ENCODE measurements around the gene PPP1CC. TPM values are rescaled to one million over a fixed set of nuclear protein-coding genes. Genes with fewer than 3 reads are reported as not detected.

PPP1CC gene
- total RNA-seq, 4 donors from 2014 or later: 87.3 to 127 (median 104) TPM

DNA sequence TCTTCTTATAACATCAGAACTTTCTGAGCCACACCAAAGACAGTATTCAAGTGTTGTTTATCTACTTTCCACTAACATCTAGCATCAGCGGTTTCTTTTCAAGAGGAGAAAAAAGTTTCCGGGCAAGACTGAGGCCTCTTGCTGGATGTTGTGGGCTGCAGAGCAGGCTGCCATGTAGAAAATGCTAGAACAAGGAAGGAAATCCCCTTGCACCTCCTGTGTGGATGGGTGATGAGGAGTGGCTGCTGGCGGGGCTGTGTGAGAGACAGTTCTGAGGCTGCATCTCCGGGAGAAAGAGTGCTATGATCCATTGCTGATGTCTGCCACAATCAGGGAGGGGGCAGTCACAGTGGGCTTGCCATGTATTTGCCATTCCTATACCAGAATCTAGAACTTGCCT is 37.8 kb upstream of the PPP1CC start:
- DNase-seq (ENCODE audit: low spot score) (no peak), ATAC-seq (ENCODE audit: low FRiP score) (no peak)
- TF ChIP-seq, protein P1, sequence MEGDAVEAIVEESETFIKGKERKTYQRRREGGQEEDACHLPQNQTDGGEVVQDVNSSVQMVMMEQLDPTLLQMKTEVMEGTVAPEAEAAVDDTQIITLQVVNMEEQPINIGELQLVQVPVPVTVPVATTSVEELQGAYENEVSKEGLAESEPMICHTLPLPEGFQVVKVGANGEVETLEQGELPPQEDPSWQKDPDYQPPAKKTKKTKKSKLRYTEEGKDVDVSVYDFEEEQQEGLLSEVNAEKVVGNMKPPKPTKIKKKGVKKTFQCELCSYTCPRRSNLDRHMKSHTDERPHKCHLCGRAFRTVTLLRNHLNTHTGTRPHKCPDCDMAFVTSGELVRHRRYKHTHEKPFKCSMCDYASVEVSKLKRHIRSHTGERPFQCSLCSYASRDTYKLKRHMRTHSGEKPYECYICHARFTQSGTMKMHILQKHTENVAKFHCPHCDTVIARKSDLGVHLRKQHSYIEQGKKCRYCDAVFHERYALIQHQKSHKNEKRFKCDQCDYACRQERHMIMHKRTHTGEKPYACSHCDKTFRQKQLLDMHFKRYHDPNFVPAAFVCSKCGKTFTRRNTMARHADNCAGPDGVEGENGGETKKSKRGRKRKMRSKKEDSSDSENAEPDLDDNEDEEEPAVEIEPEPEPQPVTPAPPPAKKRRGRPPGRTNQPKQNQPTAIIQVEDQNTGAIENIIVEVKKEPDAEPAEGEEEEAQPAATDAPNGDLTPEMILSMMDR (IDR thresholded peaks at IDR 0.05): no peak

DNA sequence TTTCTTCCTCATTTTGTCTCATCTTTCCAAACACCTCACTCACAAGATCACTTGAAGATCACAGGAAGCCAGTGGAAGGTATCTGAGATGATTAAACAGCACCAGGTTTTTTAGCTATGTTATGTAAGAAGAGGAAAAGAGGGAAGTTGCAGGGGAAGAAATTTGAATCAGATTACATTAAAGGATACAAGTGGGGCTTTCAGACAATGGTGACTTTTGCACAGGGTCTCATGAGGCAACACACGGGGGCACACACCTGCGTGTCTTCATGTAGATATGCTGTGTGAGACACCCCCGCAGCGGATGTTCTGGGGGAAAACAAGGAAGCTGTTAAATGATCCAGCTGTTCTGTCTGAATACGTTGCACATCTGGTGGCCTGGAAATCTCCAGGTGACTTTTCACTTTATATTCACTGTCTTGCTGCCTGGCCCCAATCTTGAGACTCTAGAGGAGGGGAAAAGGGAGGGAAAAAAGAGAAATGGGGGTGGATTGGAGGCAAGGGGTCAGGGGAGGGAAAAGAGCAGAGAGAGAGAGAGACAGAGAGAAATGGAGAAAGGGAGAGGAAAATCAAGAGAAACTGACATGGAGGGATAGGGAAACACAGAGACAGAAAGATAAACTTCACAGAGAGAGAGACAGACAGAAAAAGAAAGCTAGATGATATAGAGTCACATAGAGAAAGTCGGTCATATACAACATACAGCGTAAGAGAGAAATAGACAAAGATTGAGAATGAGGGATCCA is 36.3 kb upstream of the PPP1CC start:
- TF ChIP-seq, protein P1 (IDR thresholded peaks at IDR 0.05): no peak
- DNase-seq (ENCODE audit: low spot score) (no peak), ATAC-seq (ENCODE audit: low FRiP score) (no peak)

DNA sequence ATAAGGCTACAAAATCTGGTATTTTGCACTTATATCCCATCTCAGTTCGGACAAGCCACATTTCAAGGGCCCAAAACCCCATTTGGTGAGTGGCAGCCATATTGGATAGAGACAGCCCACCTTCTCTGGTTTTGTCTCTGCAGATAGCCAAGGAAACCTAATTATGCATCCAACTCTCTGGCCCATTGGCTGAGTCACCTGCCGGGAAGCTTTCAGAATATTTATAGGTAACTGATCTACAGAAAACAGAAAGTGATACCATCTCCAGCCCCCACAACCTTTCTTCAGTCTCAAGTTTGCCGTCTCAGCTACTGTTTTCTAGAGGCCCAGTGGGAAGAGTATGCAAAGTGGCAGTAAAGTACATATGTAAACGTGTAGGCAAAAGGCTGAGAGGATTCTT is 33.7 kb upstream of the PPP1CC start:
- no peak for DNase-seq (ENCODE audit: low spot score)
- TF ChIP-seq, protein P1 (IDR thresholded peaks at IDR 0.05): no peak
- no peak for ATAC-seq (ENCODE audit: low FRiP score)

DNA sequence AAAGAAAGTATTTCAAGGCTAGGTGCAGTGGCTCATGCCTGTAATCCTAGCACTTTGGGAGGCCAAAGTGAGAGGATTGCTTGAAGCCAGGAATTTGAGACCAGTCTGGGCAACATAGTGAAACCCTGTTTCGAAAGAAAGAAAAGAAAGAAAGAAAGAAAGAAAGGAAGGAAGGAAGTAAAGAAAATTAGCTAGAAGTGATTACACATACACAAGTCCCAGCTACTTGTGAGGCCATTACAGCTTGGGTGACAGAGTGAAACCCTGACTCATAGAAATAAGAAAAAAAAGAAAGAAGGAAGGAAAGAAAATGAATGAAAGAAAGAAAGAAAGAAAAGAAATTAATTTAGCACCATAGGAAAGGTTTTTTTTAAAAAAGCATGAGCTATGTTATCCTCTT is 33.3 kb upstream of the PPP1CC start:
- DNase-seq (ENCODE audit: low spot score): no peak
- TF ChIP-seq, protein P1 (IDR thresholded peaks at IDR 0.05): no peak
- no peak for ATAC-seq (ENCODE audit: low FRiP score)

DNA sequence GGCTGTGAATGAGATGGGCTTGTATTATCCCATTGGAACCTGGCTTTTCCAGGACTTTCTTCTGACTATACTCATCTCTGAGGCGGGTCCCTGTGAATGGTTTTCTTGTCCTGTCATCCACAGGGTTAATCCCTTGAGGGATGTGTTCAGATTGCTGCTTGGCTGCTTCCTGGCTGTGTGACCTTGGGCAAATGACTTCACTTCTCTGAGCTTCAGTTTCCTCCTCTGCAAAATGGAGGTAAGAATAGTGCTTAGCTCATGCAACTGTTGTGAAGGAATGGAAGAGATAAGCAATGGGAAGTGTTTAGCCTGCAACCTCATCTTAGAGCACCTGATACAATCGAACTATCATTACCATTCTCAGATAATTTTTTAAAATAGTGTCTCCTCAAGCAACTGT is 32.1 kb upstream of the PPP1CC start:
- TF ChIP-seq, protein P1 (IDR thresholded peaks at IDR 0.05): no peak
- DNase-seq (ENCODE audit: low spot score): no peak
- no peak for ATAC-seq (ENCODE audit: low FRiP score)

DNA sequence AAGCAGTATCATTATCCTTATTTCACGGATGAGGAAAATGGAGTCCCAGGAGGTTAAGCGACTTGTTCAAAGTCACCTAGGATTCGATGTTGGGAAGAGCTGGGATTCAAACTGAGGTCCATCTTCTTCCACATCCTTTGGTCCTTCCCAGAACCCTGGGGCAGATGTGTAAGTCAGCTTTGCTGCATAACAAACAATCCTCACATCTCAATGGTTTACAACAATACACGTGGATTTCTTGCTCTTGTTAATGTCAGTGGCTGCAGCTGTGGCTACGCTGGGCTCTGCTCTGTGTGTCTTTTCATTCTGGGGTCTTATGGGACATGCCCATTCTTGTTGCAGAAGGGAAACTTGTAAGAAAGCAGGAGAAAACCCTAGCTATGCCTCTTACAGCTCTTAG is 26.3 kb upstream of the PPP1CC start:
- ATAC-seq (ENCODE audit: low FRiP score): no peak
- DNase-seq (ENCODE audit: low spot score): no peak
- TF ChIP-seq, protein P1 (IDR thresholded peaks at IDR 0.05): no peak

DNA sequence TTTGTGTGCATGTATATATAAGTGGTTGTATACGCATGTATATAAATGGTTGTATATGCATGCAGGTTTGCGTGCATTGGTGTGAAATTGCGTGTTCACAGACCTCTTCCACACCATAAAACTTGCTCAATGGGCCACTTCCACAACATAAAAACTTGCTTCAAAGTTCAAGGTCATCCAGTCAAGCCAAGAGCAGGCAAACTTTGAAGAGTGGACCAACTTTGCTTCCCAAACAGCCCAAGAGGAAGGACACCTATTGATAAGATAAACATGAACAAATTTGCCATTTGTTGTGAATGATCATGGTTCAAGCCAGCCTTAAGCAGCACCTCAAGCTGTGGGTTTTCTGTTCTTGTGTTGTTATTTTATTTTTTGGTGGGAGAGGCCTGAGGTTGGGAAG is 25.2 kb upstream of the PPP1CC start:
- ATAC-seq (ENCODE audit: low FRiP score): no peak
- TF ChIP-seq, protein P1 (IDR thresholded peaks at IDR 0.05): no peak
- no peak for DNase-seq (ENCODE audit: low spot score)
